LHCN-M2 (cell line): ENCODE measurements around the gene TRAF5. TPM values are rescaled to one million over a fixed set of nuclear protein-coding genes. Genes with fewer than 3 reads are reported as not detected.
"Not testable (repeated sequence)": the region's sequence is repeated elsewhere in the genome, so short reads cannot be mapped to it uniquely, and the experiment has no call there.

Experiments used
- DNase-seq: peaks from one replicate; pipeline ENCODE4 v3.0.0-alpha.2; 2012; ENCODE audit warnings: low read depth
- total RNA-seq: library from RNA; depleted of rRNA; stranded (reverse); fragments of >200 nt; gene quantifications from 2 replicates; pipeline ENCODE4 v1.2.3, GENCODE V29; 2014

Gene TRAF5
- total RNA-seq, 1 experiment from 2014 or later: 4.2 TPM

- no peak for DNase-seq
Observed at GRCh38 chr1:211377539-211378450, 51.2 kb downstream of the TRAF5 start.

- DNase-seq: peak; percentile 74
Observed at GRCh38 chr1:211378844-211379243, 52.2 kb downstream of the TRAF5 start.

DNA sequence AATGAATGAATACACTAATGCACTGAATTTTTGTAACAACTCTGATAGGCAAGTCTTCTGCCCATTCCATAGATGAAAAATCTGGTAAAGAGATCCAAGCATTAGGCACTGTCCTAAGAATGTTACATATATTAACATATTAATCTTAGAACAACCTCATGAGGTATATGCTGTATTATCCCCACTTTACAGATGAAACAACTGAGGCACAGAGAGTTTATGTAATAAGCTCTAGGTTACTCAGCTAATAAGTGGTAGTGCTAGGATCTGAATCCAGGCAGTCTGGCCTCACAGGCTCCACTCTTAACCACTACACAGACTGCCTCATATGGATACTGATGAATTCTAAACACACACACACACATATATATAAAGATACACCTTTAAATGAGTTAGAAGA lies 52.8 kb downstream of the TRAF5 start:
- no peak for DNase-seq

GRCh38 chr1:211381481-211382181 lies 55.0 kb downstream of the TRAF5 start:
- no peak for DNase-seq

GRCh38 chr1:211382182-211382713 lies 55.6 kb downstream of the TRAF5 start:
- no peak for DNase-seq

- DNase-seq: peak; percentile 91
Observed at GRCh38 chr1:211382714-211383480, 56.3 kb downstream of the TRAF5 start.

GRCh38 chr1:211384524-211384923 lies 57.9 kb downstream of the TRAF5 start:
- DNase-seq: no peak

- no peak for DNase-seq
Observed at GRCh38 chr1:211386921-211387320, 60.3 kb downstream of the TRAF5 start.

DNA sequence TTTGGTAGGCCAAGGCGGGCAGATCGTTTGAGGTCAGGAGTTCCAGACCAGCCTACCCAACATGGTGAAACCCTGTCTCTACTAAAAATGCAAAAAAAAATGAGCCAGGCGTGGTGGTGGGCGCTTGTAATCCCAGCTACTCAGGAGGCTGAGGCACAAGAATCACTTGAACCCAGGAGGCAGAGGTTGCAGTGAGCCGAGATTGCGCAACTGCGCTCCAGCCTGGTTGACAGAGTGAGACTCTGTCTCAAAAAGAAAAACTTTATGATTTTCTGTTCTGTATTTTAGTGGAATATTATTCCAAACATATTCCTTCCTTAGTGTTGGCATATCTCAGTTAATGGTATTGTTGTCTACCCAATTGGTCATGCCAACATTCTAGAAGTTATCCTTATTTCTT lies 64.2 kb downstream of the TRAF5 start:
- DNase-seq: not testable (repeated sequence)

DNA sequence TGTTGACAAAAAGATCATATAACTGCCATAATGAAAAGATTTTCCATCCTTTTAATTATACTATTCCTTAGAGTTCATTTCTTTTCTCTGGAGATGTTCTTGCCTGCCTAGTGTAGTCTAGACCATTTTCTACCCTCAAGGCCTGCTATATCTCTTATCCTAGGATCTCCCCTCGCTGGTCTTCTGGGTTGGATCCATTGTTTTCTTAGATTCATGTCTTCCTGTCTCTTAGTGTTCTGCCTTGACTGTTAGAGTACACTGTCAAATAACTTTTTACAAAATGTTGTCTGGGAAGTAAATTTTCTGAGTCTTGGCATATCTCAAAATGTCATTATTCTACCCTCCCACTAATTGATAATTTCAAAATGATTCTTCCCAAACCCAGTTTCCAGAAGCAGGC lies 66.6 kb downstream of the TRAF5 start:
- DNase-seq: no peak

GRCh38 chr1:211398266-211398930 lies 71.8 kb downstream of the TRAF5 start:
- not testable (repeated sequence) for DNase-seq

GRCh38 chr1:211399851-211400393 lies 73.3 kb downstream of the TRAF5 start:
- DNase-seq: not testable (repeated sequence)

- not testable (repeated sequence) for DNase-seq
Observed at GRCh38 chr1:211401751-211402150, 75.1 kb downstream of the TRAF5 start.

- DNase-seq: not testable (repeated sequence)
Observed at GRCh38 chr1:211406086-211406485, 79.5 kb downstream of the TRAF5 start.

GRCh38 chr1:211407749-211408148 lies 81.1 kb downstream of the TRAF5 start:
- DNase-seq: not testable (repeated sequence)

- DNase-seq: no peak
Observed at GRCh38 chr1:211411639-211412038, 85.0 kb downstream of the TRAF5 start.

DNA sequence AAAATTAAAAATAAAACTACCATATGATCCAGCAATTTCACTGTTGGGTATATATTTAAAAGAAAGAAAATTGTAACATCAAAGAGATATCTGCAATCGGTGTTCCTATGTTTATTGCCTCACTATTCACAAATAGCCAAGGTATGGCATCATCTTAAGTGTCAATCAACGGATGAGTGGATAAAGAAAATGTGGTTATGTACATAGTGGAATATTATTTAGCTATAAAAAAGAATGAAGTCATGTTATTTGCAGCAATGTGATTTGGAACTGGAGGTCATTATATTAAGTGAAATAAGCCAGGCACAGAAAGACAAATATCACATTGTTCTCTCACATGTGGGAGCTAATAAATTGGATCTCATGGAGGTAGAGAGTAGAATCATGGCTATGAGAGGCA lies 89.1 kb downstream of the TRAF5 start:
- peak; percentile 9 for DNase-seq

DNA sequence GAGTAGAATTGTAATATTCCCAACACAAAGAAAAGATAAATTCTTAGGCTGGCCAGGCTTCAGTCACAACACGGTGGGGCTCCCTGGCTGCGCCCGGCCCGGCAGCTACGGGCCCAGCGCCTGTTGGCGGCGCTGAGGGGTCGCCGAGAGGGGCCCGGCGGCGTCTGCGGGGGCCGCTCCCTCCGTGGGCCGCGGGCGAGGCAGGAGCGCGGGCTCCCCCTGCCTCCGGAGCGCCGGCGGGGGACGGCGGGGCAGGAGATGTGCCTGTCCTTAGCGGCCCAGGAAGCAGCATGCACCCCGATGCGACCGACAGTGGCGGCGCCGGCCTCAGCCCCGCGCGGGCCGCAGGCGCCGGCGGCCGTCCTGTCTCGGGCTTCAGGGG lies 89.6 kb downstream of the TRAF5 start:
- peak; percentile 29 for DNase-seq

- DNase-seq: peak; percentile 90
Observed at GRCh38 chr1:211416628-211417323, 90.1 kb downstream of the TRAF5 start.

- DNase-seq: peak; percentile 82
Observed at GRCh38 chr1:211420389-211420788, 93.8 kb downstream of the TRAF5 start.
